HL-60/S4 (cell line): ENCODE data around the gene ZNF32.

Experiments used
- in situ Hi-C: fragments of 300-500 bp; cut with MboI; formaldehyde crosslinking; loops from 2 replicates; pipeline ENCODE4 v1.14.3; 2022; ENCODE audit warnings: low sequenced_read_pairs

The ZNF32 gene, protein sequence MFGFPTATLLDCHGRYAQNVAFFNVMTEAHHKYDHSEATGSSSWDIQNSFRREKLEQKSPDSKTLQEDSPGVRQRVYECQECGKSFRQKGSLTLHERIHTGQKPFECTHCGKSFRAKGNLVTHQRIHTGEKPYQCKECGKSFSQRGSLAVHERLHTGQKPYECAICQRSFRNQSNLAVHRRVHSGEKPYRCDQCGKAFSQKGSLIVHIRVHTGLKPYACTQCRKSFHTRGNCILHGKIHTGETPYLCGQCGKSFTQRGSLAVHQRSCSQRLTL

DNA sequence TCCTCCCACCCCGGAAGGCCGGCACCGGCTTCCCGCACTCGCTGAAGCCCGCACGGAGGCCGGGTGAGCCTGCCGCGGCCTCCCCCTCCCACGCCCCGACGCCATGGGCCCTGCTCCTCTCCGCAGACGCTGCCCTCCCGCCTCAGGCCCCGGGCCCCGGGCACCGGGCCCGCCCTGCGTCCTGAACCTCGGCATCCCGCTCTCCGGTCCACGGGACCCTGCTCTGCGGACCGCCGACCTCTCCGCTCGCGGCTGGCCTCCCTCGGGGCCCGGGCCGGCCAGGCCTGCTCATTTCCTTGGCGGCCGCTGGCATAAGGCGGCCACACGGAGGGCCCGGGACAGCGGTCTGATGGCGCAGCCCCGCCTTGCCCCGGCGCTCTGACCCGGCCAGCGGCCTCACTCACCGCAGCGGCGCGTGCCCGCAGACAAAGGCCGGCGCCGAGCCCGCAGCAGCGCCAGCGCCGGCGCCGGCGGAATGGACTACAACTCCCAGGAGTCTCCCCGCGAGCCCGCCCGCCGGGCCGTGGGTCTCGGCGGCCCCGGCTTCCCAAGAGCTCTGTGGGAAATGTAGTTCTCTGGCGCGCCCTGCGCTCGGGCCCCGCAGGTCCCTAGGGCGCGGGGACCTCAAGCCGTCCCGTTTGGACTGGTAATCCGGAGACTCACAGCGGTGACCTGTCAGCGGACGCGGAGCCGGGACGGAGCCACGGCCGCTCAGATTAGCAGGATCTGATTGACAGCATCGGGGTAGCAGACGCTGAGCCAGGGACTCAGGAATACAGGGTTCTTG lies at the start of gene ZNF32:
ZNF32 (minus strand) TSS at position 484 of the 787 bp plus-strand sequence. CDS start 2,748 bp downstream, outside the sequence.
- in situ Hi-C loops, result no loop called here

DNA sequence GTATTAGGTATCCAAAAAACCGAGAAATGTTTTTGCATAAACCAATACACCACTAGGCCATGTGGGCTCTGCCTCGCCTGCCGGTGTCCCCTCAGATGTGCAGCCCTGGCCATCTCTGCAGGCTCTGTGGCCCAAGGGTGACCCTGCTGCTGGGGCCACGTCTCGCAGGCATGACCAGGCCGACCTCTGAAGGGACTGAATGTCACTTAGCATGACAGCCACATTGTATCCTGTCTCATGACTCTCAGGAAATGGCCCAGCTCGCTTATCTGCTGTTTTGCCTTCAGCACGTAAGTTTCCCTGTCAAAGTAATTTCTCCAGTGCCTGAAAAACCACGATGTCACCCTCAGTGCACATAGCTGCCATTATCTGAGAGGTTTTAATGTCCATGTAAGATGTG lies 49.5 kb upstream of the ZNF32 start:
- in situ Hi-C loops, result no loop called here

DNA sequence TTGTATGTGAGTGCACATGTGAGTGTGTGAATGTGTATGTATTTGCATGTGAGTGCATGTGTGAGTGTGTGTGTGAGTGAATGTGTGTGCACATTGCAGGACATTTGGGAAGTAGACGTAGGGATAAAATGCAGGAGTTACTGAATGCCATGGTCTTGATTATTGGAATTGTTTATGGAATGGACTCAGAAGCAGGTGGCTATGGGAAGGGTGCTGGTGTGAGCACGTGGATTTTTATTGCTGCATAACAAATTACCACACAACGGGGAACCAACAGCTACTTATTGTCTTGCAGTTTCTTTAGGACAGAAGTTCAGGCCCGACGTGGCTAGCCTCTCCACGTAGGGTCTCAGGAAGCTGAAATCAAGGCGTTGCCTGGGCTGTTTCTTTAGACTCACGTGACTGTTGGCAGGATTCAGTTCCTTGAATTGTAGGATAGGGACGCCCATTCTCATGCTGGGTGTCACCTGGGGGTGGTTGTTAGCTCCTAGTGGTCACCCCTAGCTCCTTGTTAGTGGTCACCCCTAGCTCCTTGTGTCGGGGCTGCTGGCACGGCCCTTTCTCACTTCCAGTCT lies 48.3 kb upstream of the ZNF32 start:
- in situ Hi-C loops, result no loop called here

DNA sequence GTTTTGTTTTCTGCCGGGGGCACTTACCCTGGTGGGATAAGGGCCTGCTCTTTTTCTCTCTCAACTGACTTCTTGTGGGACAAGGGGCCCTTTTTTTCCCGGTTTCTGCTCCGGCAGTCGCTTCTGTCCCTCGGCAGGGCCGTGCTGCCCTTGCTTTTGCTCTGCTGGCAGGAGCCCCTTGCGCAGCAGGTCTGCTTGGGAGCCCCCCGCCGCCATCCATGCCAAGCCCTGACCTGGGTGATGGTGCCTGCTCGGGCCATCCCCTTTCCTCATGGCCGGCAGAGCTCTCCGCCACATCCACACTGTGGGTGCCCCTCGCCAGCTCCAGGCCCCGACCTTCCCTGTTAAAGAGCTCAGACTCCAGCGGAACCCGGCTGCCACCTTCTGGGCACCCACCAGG lies 47.0 kb upstream of the ZNF32 start:
- in situ Hi-C loops, result no loop called here

DNA sequence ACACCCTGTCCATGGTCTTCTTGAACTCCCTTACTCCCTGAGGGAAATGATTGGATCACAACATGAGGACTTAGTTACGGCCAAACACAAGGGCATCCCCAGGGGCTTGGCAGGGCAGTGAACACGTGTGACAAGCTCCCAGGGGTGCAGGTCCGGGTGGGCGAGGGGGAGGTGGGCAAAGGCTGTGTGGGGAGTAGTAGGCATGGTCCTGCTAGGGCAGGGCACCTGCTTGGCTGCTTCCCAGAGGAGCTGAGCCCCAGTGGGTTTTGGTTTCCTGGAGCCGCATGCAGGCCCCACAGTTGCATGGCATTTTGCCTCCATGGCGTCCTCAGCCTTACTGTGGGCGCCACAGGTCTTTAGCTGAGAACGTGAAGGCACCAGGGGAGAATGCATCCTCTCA lies 46.6 kb upstream of the ZNF32 start:
- in situ Hi-C loops, result no loop called here

DNA sequence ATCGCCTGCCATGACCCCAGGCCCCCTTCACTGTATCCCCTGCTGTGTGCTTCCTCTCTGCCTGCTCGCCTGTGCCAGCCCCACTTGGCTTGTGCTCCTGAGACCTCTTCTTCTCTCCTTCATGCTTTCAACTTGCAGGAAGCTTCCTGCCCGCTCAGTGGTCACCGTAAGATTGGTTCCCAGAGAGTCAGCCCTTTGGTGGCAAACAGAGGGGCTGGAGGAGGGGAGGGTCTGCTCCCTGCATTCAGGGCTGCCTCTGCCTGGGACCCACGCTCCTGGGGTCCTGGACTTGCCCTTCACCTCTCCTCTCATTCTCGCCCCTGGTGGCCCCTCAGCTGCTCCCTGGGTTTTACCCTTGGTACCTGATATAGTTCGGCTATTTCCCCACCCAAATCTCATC lies 45.8 kb upstream of the ZNF32 start:
- in situ Hi-C loops, result no loop called here

DNA sequence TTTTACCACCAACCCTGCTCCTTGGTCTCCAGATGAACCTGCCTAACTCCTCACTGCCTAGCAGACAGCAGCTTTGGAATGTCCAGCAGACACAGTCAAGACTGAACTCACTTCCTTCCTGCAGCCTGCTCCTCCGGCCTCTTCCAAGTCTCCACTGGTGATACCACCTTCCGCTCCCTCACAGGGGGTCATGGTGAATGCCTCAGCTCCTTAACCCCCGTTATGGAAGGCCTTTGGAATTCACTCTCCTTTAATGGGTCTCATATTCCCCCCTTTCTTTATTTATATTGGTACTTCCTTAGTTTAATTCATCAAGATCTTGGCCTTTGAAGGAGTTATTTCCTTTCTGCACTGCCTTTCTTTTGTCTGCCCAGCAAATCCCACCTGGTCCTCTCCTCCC lies 44.9 kb upstream of the ZNF32 start:
- in situ Hi-C loops, result no loop called here

DNA sequence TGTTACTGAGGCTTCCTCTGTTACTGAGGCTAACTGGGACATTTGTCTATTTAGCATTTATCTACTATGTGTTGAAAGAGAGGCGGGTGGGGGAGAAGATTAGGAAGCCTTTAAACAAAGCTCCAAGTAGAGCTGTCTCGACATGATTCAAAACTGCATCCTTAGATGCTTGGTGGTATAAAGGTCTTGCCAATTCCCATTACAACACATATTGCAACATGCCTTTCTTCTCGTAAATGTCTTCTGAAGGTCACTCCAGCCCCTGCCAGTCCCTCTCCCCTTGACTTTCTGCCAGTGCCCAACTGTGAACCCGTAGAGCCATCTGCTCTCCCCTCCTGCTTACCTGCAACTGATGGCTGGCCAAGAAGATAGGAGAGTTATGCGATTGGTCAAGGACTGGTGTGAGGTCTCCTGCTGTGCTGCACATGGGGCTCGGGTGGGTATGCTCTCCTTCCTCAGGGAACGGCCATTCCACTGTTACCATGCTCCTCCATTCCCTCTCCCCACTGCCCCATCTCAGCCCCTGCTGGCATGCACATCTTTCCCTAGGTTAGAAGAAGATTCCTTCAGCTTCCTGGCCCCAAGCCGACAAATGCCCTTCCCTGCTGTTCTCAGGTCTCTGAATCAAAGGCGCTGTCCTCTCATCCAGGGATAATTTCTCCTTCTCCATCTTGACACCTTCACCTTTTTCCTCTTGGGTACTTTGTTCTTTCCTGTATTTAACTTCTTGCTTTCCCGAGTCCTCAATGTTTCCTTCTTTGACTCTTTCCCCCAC lies 43.6 kb upstream of the ZNF32 start:
- in situ Hi-C loops, result no loop called here

DNA sequence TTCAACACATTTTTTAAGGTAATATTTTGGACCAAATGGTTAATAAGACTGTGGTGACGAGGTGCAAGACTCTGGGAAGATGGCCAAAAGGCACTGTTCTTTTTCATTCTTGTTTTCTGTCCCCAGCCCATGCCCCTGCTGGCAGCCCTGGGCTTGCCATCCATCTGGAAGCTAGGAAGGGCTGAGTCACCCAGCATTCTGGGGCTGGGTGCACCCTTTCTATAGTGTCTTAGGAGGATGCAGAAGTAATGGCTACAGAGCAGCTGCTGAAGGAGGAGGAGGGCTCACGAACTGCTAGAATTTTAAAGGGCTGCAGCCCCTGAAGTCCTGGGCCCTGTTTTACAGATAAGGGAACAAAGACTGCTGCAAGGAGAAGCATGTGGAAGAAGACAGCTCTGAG lies 42.8 kb upstream of the ZNF32 start:
- in situ Hi-C loops, result no loop called here

DNA sequence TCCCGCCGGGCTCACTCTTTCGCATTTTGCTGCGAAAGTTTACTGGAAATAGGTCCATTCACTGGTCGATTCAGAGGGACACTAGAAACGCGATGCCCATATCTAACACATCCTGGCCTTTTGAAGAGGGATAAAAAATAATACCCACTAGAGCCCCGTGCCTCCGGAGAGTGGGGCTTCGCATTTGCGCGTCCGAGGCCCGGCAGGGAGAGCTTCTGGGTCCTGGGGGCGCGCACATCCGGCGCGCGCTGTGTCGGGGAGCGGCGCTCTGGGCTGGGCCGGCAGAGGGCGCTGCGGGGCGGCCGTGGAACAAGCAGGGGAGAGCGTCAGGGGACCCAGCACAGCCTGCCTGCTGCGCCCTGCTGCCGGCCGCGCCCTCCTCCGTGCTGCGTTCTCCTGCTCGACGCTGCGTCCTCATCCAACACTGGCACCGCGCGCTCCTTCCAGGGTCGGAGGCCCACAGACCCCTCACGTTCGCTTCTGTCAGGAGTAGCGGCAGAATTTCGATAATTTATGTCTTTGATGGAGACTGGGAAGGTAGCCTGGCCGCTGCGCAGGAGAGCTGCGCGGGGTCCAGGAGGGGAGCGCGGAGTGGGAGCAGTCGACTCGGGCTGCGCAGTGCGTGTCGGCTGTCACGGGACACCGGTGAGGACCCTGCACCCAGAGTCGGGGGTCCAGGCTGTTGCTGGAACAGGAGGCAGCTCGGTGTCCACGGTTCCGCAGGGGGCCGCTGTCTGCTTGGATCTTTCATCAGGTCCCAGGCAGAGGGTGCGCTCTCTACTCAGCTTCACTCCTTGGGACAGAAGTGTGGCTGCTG lies 41.5 kb upstream of the ZNF32 start:
- in situ Hi-C loops, result no loop called here

DNA sequence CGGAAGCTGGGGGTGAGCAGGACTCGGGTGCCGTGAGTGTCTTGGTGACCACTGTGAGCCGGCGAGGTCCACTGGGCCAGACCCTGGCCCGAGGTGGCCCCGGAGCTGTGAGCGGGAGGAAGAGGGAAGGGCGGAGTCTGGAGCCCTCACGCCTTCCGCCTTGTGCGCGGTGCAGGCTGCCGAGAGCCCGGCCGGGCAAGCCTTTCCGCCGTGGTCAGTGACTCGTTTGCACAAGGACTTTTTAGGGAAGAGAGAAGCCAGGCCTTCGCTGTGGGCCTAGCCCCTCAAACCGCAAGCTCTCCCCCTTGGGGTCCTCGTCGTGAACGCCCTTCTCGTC lies 40.9 kb upstream of the ZNF32 start:
- in situ Hi-C loops, result no loop called here

DNA sequence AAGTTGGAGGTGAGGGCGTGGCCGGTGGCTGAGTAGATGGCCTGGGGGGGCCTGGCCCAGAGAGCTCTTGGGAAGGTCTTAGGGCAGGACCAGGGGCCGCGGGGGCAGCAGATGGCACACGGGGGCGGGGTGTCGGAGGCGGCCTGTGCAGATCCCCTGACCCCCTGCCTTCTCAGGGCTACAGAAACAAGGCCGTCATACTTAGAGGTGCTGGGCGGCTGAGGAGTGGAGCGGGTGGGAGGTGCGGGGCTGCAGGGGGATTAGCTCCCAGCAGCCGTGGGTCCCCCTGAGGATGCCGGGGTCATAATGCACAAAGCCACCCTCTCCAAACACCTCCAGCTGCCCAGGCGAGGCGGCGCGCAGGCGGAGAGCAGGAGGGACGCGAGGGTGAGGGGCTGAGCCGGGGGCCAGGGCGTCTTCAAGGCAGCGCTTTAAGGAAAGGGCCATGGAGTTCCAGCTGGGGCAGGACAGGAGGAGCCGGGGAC lies 40.4 kb upstream of the ZNF32 start:
- in situ Hi-C loops, result no loop called here

DNA sequence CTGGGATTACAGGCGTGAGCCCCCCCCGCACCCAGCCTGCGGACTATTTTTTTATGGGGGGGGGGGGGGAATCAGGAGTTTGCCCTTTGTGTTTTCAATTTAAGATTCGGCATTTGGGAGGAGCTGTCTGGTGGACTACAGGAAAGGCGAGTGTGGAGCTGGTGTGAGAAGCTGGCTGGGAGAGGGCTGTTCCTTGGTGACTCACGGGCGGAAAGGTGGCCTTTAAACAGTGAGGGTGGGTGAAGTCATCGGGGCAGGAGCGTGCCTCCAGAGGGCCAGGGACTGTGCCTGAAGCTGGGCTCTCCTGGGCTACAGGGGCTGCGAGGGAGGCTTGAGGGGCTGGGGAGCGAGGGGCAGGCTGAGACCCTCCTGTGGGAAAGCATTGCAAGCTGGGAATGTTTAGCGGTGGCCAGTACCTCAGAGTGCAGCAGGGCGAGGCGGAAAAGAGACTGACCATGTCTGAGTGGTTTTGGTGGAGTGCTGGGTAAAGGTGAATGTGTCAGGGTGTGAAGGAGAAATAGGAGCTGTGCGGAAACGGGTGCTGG lies 39.7 kb upstream of the ZNF32 start:
- in situ Hi-C loops, result no loop called here

DNA sequence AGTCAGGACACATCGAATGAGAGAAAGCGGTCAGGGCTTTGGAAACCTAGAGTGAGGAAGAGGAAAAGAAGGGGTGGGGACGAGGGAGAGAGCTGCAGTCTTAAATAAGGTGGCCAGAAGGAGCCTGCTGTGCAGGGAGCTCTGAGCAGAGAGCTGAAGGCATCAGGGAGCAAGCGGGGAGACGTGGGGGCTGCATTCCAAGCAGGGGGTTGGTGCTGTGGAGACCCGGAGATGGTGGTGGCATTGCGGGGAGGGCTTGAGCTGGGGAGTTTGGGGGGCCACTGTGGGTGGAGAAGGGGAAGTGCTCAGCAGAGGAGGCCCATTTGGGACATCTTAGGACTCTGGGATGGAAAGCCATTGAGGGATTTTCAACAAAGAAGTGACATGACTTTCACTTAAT lies 38.7 kb upstream of the ZNF32 start:
- in situ Hi-C loops, result no loop called here

DNA sequence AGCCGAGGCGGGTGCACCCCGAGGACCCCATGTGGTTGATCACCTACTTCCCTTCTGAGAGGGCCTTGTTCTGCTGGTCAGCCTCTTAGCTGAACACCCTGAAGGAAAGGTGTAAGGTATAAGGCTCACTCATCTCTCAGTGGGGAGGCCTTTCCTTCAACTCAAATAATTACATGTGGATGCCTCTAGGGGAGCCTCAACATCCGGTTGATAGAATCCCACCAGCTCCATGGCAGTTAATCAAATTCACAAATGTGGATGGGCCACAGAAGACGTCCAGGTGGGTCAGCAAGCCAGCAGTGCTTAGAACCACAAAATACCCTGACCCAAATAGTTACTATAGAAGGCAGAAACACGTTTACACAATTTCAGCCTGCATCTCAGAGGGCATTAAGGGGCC lies 37.7 kb upstream of the ZNF32 start:
- in situ Hi-C loops, result no loop called here

DNA sequence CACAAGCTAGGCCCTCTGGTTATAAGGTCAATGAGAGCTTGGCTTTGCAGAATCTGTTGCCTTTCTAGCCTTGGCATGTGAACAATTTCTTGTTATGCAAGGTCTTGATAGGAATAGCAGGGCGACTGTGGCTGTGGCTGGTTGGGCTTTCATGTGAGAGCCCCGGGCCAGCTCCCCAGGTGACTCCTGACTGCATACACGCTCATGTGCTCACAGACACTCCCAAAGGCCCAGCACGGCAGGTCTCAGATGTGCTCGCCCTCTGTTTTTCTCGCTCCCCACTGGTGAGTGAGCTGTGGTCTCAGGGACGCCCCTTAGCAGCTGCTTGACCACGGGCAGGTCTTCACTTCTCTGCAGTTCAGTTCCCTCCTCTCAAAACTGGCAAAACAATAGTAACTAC lies 37.1 kb upstream of the ZNF32 start:
- in situ Hi-C loops, result no loop called here

DNA sequence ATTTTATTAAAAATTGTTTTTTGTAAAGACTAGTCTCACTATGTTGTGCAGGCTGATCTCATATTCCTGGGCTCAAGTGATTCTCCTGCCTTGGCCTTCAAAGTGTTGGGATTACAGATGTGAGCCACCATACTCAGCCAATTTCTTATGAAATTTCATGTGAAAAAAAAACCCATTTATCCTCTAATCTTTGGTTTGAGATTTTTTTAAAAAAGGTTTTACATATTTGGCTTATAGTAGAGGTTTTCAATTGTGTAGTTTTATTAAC lies 35.5 kb upstream of the ZNF32 start:
- in situ Hi-C loops, result no loop called here

DNA sequence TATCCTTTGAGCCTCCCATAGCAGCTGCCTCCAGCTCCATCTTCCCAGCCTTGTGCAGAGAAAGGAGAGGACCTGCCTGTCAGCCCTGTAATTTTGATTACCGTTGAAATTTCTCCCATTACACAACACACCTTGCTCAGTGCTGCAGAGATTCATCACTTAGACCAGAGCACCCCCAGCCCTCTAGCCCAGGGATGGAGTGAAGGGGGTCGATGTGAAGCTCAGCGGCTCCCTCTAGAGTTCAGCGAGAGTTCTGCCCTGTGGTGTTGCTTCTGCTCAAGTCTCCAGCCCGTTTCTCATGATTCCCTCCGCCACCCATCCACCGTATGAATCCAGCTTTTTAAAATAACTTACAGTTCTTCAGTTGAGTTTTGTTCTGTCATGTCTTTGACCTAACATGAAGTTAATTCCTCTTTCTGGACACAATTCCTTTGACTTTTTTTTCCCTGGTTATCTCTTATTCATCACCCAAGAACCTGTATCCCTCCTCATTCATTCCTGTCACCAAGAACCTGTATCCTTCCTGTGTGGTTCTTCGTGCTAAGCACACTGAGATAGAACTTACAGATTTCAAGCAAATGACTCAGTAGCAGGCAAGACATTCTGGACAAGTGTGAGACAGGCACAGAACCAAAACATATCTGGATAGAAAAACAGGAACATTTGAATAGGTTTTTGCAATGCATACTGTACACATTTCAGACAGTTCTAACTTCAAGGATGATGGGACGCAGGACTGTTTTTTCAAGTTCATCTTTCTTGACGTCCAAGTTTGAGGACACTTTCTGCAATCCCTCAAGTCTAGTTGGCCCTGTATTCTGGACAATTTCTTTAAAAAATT lies 35.0 kb upstream of the ZNF32 start:
- in situ Hi-C loops, result no loop called here

DNA sequence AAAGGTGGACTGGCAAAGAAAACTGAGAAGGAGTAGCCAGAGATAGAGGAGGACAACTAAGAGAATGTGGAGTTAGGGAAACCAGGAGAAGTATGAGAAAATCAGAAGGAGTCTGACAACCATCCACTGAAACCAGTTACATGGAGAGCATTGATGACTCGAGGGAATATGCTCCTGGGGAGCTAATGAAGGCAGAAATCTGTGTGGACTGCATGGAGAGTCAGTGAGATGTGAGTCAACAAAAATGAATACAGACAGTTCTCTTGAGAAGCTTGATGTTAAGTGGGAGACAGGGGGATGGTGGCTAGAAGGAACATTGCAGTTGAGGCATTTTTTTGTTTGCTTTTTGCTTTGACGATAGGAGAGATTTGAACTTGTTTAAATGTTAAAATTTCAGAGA lies 34.3 kb upstream of the ZNF32 start:
- in situ Hi-C loops, result no loop called here

DNA sequence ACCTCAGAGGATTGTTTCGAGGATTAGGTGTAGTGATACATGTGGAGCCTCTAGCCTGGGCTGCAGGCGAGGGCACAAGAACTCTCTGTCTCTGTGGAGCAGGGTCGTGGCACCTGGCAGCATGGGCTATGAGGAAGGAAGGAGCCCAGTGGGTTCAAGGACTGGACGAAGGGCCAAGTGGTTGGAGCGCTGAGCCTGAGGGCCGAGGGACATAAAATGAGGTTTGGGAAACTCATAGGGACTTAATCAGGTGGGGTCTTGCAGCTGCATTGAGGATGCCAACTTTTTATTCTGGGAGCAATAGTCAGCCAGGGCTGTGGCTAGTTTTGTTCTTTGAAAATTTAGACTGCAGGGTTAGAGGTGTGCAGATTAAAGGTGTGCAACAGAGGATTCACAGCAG lies 33.0 kb upstream of the ZNF32 start:
- in situ Hi-C loops, result no loop called here
